Skin epidermis (tissue), 12 donors: Measurements from ENCODE around the gene YJU2.
"Not testable (repeated sequence)": the region's sequence is repeated elsewhere in the genome, so short reads cannot be mapped to it uniquely, and the experiment has no call there.

Experiments used
- H3K27ac ChIP-seq, 21 experiments: fragments of 200-600 bp; sonication (generic) in 11 of 21; one replicate each; pipeline ENCODE4 v1.5.0; 2020; ENCODE audit warnings: mild to moderate bottlenecking in 3 of 21, inconsistent platforms in 2 of 21, moderate library complexity in 2 of 21
- H3K4me3 ChIP-seq, 7 experiments: fragments of 200-600 bp; sonication (generic) in 2 of 7; one replicate each; pipeline ENCODE4 v1.5.0; 2020; ENCODE audit warnings: inconsistent platforms in 2 of 7, mild to moderate bottlenecking in 2 of 7, moderate library complexity in 1 of 7

Gene YJU2

GRCh38 chr19:4266253-4267000 is 19.5 kb downstream of the YJU2 start:
- H3K27ac ChIP-seq = no peak overlapping the region
- no peak overlapping the region for H3K4me3 ChIP-seq

DNA sequence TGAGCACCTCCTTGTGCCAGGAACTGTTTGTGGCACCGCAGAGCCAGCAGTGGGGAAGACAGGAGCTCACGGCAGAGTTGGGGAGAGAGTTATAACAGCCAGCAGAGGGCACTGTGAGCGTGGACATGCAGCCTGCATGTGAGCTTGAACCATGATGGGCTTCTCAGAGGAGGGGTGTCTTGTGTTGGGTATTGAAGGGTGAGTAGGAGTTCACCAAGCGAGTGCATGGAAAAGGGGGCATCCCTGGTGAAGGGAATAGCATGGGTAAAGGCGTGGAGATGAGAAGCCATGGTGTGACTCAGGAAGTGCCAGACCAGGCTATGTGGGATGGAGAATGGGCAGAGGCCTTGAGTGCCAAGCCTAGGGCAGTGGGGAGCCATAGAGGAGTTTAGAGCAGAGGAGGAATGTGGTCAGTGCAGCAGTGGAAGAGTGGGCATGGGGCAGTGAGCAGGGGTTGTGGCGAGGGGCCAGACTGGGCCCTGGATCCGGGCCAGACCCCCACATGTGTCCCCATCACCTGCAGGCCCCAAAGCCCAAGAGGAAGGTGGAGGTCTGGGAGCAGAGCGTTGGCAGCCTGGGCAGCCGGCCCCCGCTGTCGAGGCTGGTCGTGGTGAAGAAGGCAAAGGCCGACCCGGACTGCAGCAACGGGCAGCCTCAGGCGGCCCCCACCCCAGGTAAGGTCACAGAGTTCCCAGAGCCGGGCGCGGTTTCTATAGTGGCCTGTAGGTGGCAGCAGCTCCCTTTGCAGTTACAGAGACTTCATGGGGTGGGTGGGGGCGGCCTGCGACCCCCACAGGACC is 20.4 kb downstream of the YJU2 start:
- Histone ChIP-seq H3K27ac (no peak overlapping the region), H3K4me3 (no peak overlapping the region)

DNA sequence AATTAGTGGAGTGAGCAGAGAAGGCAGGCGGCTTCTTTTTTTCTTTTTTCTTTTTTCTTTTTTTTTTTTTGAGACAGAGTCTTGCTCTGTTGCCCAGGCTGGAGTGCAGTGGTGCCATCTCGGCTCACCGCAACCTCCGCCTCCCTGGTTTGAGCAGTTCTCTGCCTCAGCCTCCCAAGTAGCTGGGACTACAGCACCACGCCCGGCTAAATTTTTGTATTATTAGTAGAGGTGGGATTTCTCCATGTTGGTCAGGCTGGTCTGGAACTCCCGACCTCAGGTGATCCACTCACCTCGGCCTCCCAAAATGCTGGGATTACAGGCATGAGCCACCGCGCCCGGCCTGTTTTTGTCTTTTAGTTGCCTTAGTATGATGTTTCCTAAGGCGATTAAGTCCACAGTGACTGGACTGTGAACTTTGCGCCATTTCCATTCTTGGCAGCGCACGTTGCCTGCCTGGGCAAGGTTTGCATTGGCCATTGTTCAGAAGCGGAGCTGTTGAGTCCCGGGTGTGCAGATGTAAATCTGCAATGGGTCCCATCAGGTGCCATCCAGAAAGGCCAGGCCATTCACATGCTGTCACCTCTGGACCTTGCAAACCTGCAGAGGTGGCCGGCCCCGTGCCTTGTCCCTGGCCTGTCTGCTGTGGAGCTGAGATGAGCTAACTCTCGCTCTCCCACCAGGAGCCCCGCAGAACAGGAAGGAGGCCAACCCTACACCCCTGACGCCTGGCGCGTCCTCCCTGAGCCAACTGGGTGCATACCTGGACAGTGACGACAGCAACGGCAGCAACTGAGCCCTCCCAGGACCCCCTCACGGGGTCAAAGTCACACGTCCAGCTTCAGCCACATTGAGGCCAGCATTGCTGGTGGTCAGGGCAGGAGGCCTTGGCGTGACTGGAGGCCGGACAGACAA is 21.3 kb downstream of the YJU2 start:
- no peak overlapping the region for H3K27ac ChIP-seq
- no peak overlapping the region for H3K4me3 ChIP-seq

GRCh38 chr19:4268816-4269430 is 22.0 kb downstream of the YJU2 start:
- Histone ChIP-seq H3K4me3 (no peak overlapping the region), H3K27ac (no peak overlapping the region)

GRCh38 chr19:4272894-4273293 is 26.0 kb downstream of the YJU2 start:
- Histone ChIP-seq H3K27ac (no peak overlapping the region), H3K4me3 (no peak overlapping the region)

DNA sequence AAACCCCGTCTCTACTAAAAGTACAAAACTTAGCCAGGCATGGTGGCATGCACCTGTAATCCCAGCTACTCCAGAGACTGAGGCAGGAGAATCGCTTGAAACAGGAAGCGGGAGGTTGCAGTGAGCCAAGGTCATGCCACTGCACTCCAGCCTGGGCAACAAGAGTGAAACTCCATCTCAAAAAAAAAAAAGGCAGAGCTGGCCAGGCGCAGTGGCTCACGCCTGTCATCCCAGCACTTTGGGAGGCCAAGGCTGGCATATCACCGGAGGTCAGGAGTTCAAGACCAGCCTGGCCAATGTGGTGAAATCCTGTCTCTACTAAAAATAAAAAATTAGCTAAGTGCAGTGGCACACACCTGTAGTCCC is 27.4 kb downstream of the YJU2 start:
- H3K27ac ChIP-seq, H3K4me3 ChIP-seq: not testable (repeated sequence)

DNA sequence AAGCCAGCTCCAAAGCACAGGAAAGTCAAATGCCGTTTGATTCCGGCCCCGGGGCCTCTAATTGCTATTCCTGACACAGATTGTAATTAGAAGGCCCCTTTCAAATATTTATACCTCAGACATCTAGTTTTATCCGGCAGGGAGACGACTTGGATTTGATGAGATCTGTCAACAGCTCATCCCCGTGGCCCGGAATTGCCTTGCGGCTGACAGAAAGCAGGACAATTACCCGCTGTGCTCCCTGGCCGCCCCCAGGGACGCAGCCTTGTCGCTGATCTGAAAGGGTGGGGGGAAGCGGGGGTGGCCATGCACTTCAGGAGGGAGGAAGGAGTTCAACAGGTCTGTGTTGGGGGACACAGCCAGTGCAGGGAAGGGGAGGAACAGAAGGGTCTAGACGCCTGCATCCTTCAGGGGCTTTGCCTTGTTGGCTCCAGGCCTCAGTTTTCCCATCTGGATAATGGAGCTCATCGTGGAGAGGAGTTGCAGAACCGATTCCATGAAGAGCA is 30.4 kb downstream of the YJU2 start:
- Histone ChIP-seq H3K4me3 (no peak overlapping the region), H3K27ac (no peak overlapping the region)

DNA sequence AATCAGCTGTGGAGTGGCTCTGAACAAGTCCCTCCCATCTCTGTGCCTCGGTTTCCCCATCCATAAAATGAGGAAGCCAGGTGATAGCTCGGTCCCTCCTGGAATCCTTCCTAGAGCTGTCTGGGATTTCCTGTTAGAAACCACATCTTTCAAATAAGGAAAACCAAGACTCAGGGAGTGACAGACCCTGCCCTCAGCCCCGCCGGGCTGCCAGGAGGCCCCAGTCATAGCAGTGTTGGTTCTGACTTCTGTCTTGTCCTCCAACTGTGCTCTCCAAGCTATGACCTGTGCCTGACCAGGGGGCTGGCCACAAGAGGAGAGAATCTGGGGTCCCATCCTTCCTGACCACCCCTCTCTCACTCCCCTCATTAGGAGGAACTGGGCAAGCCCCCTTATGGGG is 31.1 kb downstream of the YJU2 start:
- Histone ChIP-seq H3K27ac (no peak overlapping the region), H3K4me3 (no peak overlapping the region)

DNA sequence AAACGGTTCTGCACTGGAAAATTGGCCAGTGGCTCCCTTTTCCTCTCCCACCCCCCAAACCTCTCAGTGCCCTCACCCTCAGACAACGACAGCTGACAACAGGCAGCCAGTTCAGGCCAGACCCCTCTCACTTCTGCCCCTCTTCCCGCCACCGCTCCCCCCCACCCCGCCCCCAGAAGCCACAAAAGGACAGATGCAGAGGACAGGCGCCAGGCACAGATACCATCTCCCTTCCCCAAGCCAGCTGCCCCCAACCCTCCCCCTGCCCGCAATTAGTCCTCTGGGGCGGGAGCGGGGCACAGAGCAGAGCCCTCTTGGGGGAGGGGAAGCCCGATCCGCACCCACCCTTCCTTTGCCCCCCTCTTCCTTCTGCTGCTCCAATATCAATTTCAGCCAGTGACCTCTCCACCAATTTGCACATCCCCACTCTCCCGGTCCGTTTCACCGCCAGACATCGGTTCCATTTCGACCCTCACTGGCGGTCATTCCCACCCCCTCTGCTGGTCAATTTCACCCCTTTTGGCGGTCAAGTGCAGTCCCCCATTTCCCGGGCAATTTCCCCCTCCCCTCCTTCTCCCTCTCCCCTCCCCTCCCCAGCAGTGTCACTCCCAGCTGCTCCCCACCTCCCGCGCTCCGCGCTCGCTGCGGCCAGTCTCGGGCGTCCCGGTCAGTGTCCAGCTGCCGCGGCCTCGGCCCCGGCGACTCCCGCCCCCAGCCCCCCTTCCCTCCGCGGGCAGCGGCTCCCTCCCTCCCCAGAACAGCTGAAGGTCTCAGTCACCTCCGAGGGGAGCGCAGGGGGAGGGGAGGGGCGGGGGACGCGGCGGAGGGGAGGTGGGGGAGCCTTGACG is 31.8 kb downstream of the YJU2 start, which contains the start of gene SHD:
Gene SHD, plus strand, starts transcription at position 848 of the 848 bp plus-strand sequence. CDS start 798 bp downstream, outside the sequence.
- Histone ChIP-seq H3K4me3 (peak within 1 kb of the TSS in 2 of 7 experiments; percentile 12 to 18), H3K27ac (no peak within 1 kb of the TSS)

GRCh38 chr19:4279267-4279529 is 32.3 kb downstream of the YJU2 start:
- peak overlapping the region in 2 of 7 experiments; percentile 12 to 18 for H3K4me3 ChIP-seq

GRCh38 chr19:4279530-4280422 is 32.9 kb downstream of the YJU2 start:
- H3K4me3 ChIP-seq = peak overlapping the region in 2 of 7 experiments; percentile 12 to 18
- no peak overlapping the region for H3K27ac ChIP-seq

More at GRCh38 chr19:4279267-4279529, 32.3 kb downstream of the YJU2 start:
- no peak overlapping the region for H3K27ac ChIP-seq

DNA sequence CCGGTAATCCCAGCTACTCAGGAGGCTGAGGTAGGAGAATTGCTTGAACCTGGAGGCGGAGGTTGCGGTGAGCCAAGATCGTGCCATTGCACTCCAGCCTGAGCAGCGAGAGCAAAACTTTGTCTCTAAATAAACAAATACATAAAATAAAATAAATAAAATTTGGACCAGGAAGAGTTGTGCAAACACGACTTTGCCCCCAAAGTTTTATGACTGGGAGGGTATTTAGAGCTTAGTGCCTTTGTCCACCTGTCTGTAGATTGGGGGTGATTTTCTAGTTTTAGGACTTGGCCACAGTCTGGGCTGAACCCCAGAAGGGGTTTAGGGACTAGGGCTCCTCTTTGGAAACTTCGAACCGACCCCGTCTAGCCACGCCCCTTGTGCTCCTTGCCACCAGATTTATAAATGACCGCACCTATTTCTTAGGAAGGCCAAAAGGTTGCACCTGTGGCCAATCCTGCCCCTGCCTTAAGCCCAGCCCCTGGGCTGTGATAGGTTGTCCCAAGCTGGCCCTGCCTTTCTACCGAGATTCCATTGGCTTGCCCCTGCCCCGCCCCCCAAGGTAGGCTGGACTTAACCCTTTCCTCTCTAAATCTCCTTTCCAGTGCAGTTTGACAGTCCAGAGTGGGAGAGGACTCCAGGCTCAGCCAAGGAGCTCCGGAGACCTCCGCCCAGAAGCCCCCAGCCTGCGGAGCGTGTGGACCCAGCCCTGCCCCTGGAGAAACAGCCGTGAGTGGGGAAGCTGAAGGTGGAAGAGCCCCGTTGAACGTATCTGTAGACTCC is 37.5 kb downstream of the YJU2 start:
- Histone ChIP-seq H3K27ac (no peak overlapping the region), H3K4me3 (no peak overlapping the region)

DNA sequence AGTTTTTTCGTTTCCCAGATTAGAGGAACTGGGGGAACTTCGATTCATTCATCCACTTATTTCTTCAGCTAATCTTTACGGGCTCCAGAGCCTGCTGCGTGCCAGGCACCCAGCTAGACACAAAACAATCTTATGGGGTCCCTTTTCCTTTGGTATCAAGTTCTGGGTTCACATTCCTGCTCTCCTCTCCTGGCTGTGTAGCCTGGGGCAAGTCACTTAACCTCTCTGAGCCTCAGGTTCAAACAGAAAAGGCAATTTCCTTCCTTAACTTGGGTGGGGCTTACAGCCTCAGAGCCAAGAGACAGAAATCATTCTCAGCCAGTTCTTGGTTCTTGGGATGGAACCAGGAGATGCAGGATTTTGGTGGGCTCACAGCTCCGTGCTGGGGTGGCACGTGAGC is 38.1 kb downstream of the YJU2 start:
- Histone ChIP-seq H3K4me3 (no peak overlapping the region), H3K27ac (no peak overlapping the region)

DNA sequence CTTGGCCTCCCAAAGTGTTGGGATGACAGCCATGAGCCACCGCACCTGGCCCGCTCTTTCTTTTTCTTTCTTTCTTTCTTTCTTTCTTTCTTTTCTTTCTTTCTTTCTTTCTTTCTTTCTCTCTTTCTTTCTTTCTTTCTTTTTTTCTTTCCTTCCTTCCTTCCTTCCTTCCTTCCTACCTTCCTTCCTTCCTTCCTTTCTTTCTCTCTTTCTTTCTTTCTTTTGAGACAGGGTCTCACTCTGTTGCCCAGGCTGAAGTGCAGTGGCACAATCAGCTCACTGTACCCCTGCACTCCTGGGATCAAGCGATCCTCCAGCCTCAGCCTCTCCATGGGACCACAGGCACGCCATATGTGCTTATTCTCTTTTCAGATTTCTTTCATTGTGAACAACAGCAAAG is 39.3 kb downstream of the YJU2 start:
- H3K4me3 ChIP-seq, H3K27ac ChIP-seq: not testable (repeated sequence)

DNA sequence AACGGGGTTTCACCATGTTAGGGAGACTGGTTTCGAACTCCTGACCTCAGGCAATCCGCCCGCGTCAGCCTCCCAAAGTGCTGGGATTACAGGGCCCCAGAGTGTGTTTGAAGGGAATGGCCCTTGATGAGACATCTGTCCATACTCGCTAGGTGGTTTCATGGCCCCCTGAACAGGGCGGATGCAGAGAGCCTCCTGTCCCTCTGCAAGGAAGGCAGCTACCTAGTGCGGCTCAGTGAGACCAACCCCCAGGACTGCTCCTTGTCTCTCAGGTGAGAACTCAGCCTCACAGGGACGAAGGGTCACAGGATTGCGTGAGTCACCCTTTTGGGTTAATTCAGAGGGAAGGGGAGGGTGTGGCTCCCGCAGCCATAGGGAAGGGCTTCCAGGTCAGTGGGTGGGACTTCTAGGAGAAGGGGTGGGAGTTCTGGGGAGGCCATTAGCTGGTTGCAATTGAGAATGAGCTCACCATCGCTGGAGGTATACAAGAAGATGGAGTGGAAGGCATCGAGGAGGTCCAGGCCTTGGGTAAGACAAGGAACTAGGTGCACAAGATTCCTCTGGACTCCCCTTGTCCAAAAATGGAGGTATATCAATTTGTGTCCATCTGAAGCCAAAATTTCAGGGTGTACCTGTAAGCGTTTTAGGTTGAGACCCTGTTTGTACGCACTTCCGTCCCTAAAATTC is 41.4 kb downstream of the YJU2 start:
- Histone ChIP-seq H3K27ac (no peak overlapping the region), H3K4me3 (no peak overlapping the region)

- Histone ChIP-seq H3K4me3 (no peak overlapping the region), H3K27ac (no peak overlapping the region)
Observed at GRCh38 chr19:4291184-4291732, 44.4 kb downstream of the YJU2 start.
